ENCODE measurements around the gene KLF9. TPM values are rescaled to one million over a fixed set of nuclear protein-coding genes. Genes with fewer than 3 reads are reported as not detected.

The KLF9 gene
- total RNA-seq, 2 experiments from 2014 or later, result 1.9 to 2.3 TPM

GRCh38 chr9:70422371-70423043 lies 8.1 kb upstream of the KLF9 start:
- Histone ChIP-seq H3K36me3 (ENCODE audit: insufficient read depth, low read length) (no peaks in the 10 kb centered on the region), H2AFZ (ENCODE audit: low read length) (no peak overlapping the region), H3K4me3 (ENCODE audit: low read depth, low read length, poor library complexity, severe bottlenecking) (no peak overlapping the region), H3K4me1 (ENCODE audit: insufficient read depth, low read length, poor library complexity, severe bottlenecking) (peaks cover 31% of the 10 kb centered on the region), H4K20me1 (ENCODE audit: insufficient read depth, low read length) (no peaks in the 10 kb centered on the region), H3K4me2 (ENCODE audit: low read length) (no peak overlapping the region), H3K79me2 (ENCODE audit: insufficient read depth, low read depth, low read length) (no peaks in the 10 kb centered on the region), H3K9me3 (ENCODE audit: low read length) (no peaks in the 10 kb centered on the region), H3K9me2 (ENCODE audit: insufficient read depth, low read length) (no peaks in the 10 kb centered on the region), H3K27ac (ENCODE audit: low read depth, low read length, poor library complexity, severe bottlenecking) (no peak overlapping the region)
- no peak for DNase-seq (ENCODE audit: low spot score)
- no TSS peak for BruUV-seq (replicated peaks)
- intact Hi-C loops (cut with micrococcal nuclease; ENCODE audit: unreplicated experiment), result loop anchor here (5.0 to 10.0 kb wide), 2 partner anchors 168 to 180 kb away; partner anchors contain the start of gene SMC5
- ChIA-PET CTCF (ENCODE audit: unreplicated experiment) (no interaction called here), POLR2A (no interaction called here)
- no peak for TF ChIP-seq CTCF (conservative IDR thresholded peaks at IDR 0.05; ENCODE audit: low read length)

- CTCF ChIA-PET (ENCODE audit: unreplicated experiment), result no interaction called here
- POLR2A ChIA-PET, result no interaction called here
- no peak for TF ChIP-seq EZH2phosphoT487 (IDR thresholded peaks at IDR 0.05; ENCODE audit: borderline replicate concordance, low read depth, low read length)
- no peak for TF ChIP-seq CTCF (conservative IDR thresholded peaks at IDR 0.05; ENCODE audit: low read length)
- H3K79me2 ChIP-seq (ENCODE audit: insufficient read depth, low read depth, low read length), result no peaks in the 10 kb centered on the region
- BruUV-seq (replicated peaks), result no TSS peak
- H3K4me1 ChIP-seq (ENCODE audit: insufficient read depth, low read length, poor library complexity, severe bottlenecking), result peaks cover 31% of the 10 kb centered on the region
- no peak overlapping the region for H2AFZ ChIP-seq (ENCODE audit: low read length)
- H4K20me1 ChIP-seq (ENCODE audit: insufficient read depth, low read length), result no peaks in the 10 kb centered on the region
- H3K9me2 ChIP-seq (ENCODE audit: insufficient read depth, low read length), result no peaks in the 10 kb centered on the region
- intact Hi-C loops (cut with micrococcal nuclease; ENCODE audit: unreplicated experiment), result loop anchor here (5.0 to 10.0 kb wide), 2 partner anchors 167 to 181 kb away; partner anchors contain the start of gene SMC5
- no peak overlapping the region; the same call in 1 of the 2 replicates for H3K4me2 ChIP-seq (ENCODE audit: low read length)
- H3K36me3 ChIP-seq (ENCODE audit: insufficient read depth, low read length), result no peaks in the 10 kb centered on the region
- no peaks in the 10 kb centered on the region for H3K9me3 ChIP-seq (ENCODE audit: low read length)
- no peak overlapping the region for H3K4me3 ChIP-seq (ENCODE audit: low read depth, low read length, poor library complexity, severe bottlenecking)
- H3K27ac ChIP-seq (ENCODE audit: low read depth, low read length, poor library complexity, severe bottlenecking), result no peak overlapping the region
- no peak for DNase-seq (ENCODE audit: low spot score)
Measured at GRCh38 chr9:70421272-70422180, 7.1 kb upstream of the KLF9 start.

Measured in OCI-LY7 (cell line).